ENCODE results near the gene RNF115.
"Not testable (repeated sequence)": the region's sequence is repeated elsewhere in the genome, so short reads cannot be mapped to it uniquely, and the experiment has no call there.

The RNF115 gene

DNA sequence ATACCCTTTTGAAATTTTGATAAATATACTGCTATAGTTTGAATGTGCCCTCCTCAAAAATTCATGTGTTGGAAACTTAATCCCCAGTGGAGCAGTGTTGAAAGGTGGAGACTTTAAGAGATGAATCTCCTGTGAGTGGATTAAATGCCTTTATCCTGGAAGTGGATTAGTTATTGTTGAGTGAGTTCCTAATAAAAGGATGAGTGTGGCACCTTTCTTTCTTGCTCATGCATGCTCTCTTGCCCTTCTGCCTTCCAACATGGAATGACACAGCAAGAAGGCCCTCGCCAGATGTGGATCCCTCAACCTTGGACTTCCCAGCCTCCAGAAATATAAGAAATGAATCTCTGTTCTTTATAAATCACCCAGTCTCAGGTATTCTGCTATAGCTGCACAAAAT, 52.8 kb downstream of the RNF115 start:
- no peak for DNase-seq

DNA sequence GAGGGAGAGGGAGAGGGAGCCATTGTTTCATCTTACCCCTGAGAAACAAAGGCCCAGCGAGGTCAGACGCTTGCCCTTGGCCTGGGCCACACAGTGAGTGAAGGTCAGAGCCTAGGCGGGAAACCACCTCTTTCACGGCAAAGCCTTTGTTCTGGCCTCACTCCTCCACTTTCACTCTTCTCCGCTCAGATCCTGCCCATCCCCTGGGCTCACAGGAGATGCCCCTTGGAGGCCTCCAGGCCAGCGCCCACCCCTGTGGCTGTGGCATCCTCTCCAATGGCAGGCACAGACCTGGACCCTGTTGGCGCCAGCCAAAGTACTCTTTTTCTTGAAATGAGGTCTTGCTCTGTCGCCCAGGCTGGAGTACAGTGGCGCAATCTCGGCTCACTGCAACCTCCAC, 55.9 kb downstream of the RNF115 start:
- DNase-seq: not testable (repeated sequence)

DNA sequence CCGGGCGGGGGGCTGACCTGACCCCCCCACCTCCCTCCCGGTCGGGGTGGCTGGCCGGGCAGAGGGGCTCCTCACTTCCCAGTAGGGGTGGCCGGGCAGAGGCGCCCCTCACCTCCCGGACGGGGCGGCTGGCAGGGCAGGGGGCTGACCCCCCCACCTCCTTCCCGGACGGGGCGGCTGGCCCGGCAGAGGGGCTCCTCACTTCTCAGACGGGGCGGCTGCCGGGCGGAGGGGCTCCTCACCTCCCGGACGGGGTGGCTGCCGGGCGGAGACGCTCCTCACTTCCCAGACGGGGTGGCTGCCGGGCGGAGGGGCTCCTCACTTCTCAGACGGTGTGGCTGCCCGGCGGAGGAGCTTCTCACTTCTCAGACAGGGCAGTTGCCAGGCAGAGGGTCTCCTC, 57.0 kb downstream of the RNF115 start:
- not testable (repeated sequence) for DNase-seq

DNA sequence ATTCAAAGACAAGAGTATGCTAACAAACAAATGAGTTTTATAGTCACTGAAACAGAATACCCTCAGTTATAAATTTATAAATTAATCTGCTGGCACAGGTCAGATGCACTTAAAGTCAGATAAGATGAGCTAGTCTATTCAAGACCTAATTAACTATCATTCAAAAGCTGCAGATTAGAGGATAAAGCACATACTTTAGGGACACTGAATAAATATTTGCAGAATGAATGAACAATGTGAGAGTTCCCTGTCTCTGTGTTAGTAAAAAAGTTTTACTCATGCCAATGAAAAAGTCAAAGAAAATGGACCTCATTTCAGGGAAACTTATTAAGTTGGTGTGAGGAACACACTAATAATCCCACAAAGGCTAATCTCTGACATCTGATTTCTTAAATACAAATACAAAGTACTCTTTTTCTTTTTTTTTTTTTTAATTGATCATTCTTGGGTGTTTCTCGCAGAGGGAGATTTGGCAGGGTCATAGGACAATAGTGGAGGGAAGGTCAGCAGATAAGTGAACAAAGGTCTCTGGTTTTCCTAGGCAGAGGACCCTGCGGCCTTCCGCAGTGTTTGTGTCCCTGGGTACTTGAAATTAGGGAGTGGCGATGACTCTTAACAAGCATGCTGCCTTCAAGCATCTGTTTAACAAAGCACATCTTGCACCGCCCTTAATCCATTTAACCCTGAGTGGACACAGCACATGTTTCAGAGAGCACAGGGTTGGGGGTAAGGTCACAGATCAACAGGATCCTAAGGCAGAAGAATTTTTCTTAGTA, 58.1 kb downstream of the RNF115 start:
- DNase-seq: not testable (repeated sequence)

DNA sequence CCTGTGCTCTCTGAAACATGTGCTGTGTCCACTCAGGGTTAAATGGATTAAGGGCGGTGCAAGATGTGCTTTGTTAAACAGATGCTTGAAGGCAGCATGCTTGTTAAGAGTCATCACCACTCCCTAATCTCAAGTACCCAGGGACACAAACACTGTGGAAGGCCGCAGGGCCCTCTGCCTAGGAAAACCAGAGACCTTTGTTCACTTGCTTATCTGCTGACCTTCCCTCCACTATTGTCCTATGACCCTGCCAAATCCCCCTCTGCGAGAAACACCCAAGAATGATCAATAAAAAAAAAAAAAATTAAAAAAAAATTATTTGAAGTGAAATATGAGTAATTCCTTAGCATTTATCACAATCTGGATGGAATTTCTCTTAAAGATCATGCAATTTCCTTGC, 58.8 kb downstream of the RNF115 start:
- DNase-seq: not testable (repeated sequence)

DNA sequence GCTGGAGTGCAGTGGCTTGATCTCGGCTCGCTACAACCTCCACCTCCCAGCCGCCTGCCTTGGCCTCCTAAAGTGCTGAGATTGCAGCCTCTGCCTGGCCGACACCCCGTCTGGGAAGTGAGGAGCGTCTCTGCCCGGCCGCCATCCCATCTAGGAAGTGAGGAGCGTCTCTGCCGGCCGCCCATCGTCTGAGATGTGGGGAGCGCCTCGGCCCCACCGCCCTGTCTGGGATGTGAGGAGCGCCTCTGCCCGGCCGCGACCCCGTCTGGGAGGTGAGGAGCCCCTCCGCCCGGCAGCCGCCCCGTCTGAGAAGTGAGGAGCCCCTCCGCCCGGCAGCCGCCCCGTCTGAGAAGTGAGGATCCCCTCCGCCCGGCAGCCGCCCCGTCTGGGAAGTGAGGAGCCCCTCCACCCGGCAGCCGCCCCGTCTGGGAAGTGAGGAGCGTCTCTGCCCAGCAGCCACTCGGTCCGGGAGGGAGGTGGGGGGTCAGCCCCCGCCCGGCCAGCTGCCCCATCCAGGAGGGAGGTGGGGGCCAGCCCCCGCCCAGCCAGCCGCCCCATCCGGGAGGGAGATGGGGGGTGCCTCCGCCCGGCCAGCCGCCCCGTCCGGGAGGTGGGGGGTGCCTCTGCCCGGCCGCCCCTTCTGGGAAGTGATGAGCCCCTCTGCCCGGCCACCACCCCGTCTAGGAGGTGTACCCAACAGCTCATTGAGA, 59.5 kb downstream of the RNF115 start:
- not testable (repeated sequence) for DNase-seq

DNA sequence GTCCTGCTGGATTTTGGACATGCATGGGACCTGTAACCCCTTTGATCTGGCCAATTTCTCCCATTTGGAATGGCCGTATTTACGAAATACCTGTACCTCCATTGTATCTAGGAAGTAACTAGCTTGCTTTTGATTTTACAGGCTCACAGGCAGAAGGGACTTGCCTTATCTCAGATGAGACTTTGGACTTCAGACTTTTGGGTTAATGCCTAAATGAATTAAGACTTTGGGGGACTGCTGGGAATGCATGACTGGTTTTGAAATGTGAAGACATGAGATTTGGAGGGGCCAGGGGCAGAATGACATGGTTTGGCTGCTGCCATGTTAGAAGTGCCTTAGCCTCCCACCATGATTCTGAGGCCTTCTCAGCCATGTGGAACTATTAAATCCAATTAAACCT, 61.9 kb downstream of the RNF115 start:
- DNase-seq: not testable (repeated sequence)

DNA sequence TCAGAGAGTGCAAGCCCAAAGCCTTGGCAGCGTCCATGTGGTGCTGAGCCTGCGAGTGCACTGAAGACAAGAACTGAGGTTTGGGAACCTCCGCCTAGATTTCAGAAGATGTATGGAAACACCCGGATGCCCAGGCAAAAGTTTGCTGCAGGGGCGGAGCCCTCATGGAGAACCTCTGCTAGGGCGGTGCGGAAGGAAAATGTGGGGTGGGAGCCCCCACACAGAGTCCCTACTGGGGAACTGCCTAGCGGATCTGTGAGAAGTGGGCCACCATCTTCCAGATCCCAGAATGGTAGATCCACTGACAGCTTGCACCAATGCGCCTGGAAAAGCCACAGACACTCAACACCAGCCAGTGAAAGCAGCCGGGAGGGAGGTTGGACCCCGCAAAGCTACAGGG, 62.4 kb downstream of the RNF115 start:
- not testable (repeated sequence) for DNase-seq

DNA sequence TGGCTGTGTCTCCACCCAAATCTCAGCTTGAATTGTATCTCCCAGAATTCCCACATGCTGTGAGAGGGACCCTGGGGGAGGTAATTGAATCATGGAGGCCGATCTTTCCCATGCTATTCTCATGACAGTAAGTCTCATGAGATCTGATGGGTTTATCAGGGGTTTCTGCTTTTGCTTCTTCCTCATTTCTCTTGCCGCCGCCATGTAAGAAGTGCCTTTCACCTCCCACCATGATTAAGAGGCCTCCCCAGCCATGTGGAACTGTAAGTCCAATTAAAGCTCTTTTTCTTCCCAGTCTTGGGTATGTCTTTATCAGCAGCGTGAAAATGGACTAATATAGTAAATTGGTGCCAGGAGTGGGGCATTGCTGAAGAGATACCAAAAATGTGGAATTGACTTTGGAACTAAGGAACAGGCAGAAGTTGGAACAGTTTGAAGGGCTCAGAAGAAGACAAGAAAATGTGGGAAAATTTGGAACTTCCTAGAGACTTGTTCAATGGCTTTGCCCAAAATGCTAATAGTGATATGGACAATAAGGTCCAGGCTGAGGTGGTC, 63.4 kb downstream of the RNF115 start:
- not testable (repeated sequence) for DNase-seq

DNA sequence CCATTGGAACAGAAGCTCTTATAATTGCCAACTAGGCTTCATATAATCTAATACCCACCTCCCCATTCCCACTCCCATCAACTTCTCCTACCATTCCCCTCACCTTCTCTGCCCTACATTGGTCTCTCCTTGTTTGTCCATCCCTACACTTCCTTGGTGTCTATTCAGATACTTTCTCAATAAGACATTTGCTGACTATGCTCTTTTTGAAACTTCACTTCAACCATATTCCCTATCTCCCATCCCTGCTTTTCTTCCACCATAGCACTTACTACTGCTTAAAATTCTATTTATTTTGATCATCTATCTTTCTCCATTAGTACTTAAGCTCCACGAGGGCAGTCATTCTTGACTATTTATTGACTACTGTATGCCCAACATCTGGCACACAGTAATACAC, 64.2 kb downstream of the RNF115 start:
- DNase-seq: no peak

DNA sequence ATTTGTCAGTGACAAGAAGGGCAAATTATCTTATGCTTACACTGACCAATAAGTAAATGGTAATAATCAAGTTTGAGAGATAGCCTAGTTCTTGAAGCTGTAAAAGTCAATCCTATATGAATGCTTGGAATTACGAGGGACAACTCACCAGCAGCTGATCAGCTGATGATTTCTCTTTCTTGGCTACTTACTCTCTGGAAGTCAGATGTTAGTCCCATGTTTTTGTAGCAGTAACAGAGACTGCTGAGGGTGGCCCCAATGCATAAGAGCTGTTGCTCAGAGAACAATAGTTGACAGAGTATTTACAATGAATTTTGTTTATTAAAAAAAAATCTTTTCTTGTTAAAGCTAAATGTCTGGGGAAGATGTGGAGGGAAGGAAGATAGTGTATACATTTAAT, 65.3 kb downstream of the RNF115 start:
- DNase-seq: no peak

DNA sequence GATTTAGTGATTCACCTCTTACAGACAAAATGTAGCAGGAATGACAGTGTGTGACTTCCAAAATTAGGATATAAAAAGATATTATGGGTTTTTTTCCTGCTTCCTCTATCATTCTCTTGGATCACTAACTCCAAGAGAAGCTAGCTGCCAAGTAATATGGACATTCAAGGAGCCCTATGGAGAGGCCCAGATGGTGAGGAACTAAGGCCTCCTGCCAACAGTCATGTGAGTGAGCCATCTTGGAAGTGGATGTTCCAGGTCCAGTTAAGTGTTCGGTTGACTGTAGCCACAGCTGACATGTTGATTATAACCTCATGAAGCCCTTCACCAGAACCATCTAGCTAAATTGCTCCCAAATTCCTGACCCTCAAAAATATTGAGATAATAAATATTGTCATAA, 65.8 kb downstream of the RNF115 start:
- no peak for DNase-seq

DNA sequence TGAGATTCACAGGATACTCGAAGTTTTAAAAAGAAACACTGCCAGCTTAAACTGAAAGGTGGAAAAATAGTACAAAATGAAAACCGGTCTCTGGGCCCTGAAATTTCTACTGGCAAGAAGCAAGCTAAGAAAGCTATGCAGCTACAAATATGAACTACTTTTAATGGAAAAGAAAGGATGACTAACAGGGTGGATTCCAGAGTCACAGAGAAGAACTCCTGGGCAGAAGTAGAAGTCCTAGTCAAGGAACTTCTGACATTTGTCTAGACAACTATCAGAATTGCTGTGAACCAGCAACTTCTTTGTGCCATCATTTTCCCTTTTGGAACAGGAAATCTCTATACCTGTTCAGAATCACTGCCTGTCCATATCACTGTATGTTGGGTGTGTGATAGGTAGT, 66.5 kb downstream of the RNF115 start:
- DNase-seq: no peak

DNA sequence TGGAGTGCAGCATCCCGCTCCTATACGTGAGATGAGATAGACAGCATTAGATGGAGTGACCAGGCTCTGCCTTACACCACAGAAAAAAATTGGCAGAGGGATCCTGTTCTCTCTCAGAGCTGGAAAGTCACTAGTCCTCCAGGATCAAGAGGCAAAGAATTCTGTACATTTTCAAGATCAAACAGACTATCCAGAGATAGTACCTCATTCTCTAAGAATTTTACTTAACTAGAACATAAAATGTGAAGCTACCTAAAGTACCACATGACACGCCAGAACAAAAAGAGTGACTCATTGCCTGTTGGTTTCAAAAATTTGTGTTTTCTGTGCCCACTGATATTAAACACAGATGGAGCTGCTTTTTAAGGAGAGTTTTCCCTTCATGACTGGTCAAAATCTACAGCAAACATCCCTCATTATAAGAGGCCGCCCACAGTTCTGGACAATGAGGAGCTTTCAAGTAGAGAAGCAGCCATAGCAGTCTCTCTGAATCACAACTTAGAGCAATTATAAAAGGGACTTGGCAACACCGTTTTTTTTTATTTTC, 72.3 kb downstream of the RNF115 start:
- no peak for DNase-seq

DNA sequence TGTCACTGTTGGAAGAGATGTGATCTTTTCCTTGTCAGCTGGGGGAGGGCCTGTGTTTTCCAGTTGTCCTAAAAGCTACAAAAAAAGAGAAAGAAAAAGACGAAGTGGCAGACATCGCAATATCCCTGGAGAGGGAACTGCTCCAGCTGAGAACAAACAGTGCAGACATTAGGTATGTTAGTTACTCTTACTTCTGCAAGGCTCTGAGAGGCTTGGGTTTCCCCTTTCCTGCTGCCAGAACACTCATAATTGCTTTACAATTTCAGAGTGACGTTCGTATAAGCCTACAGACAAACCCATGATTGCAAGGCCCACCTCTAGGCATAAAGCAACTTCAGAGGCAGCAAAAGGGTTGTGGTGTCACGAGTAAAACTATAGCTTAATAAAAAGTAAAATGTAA, 73.5 kb downstream of the RNF115 start:
- no peak for DNase-seq

DNA sequence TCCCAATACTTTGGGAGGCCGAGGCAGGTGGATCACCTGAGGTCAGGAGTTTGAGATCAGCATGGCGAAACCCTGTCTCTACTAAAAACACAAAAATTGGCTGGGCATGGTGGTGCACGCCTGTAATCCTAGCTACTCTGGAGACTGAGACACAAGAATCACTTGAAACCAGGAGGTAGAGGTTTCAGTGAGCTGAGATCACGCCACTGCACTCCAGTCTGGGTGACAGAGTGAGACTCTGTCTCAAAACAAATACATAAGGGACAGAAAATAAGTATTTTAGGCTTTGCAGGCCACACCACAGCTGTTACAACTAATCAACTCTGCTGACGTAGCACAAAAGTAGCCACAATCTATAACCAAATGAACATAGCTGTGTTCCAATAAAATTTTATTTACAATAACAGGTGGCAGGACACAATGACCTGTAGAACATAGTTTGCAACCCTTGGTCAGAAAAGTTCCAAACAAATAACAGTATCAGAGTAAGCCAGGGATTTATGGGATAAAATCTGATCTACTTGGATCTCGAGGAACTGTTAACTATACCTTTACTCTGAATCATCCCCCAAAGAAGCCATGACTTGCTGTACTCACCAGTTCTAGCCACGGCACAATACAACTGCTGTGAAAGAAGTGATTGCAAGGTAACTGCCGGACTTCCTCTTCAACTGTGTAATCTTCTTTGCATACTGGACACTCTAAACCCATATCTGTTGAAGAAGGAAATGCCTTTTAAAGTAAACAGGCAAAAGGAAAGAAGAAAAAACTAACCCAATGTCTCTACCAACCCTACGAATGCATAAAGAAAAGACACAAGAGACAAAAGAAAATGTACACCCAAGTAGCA, 76.3 kb downstream of the RNF115 start:
- DNase-seq: no peak

DNA sequence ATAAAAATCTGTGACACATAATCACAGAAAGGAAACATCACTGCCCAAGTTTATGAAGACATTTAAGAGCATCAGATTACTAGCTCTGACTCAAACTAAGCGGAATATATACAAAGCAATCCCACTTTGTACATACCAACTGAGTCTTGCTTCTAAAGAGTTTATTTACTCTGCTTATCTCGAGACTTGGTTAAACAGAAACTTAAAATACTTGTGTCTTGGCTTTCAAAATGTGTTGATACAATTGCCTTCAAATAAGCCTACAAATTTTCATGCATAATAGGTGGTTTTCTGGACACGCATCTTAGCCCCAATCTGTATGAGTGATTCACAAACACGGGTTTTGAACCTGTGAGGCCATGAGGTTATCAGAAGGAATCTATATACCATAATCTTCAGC, 83.6 kb downstream of the RNF115 start:
- DNase-seq: no peak

DNA sequence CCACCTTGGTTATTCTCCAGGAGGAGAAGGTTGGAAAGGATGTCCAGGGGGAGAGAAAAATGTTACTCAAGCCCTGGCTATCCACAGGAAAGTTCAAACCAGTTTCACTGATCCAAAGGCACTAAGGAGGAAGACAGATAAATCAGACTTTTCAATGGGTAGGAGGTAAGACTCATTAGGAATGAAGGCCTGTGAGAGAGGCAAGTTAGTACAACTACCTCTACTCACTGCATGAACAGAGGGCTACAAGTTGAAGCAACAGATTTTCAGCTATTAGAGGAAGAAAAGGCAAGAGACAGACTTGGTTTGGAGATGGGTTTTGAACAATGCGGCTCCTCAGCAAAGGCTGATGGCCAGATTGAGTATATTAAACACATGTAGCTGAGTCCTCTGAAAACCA, 87.7 kb downstream of the RNF115 start:
- DNase-seq: no peak

DNA sequence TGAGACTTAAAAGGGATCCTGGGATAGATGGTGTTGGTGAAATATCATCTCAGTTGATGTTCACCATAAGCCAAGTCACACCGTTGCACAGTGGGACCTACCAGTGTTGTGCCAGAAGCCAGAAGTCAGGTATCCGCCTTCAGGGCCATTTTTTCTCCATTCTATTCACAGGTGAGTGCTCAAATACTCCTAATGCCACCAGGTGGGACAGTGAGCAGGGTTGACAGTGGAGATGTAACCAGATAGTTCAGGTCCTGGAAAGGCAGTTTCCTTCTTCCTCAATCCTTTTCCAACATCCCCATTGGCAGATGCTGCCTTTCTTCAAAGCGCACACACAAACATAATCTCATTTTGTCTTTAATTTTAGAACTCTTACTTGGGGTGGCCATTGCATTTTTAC, 93.0 kb downstream of the RNF115 start:
- no peak for DNase-seq

DNA sequence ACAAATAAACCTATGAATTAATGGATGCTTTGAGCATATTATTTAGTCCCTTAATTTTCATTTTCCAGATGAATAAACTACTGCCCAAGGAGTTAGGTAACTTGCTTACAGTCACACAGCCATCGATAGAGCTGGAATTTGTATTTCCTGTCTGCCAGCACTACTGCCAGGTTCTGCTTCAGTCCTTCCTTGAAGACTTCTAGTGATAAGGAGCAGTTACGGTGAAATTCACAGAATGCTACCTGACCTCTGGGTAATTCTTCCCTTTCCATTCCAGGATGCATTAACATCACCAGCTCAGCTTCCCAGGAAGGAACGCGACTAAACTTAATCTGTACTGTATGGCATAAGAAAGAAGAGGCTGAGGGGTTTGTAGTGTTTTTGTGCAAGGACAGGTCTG, 93.4 kb downstream of the RNF115 start:
- no peak for DNase-seq

DNA sequence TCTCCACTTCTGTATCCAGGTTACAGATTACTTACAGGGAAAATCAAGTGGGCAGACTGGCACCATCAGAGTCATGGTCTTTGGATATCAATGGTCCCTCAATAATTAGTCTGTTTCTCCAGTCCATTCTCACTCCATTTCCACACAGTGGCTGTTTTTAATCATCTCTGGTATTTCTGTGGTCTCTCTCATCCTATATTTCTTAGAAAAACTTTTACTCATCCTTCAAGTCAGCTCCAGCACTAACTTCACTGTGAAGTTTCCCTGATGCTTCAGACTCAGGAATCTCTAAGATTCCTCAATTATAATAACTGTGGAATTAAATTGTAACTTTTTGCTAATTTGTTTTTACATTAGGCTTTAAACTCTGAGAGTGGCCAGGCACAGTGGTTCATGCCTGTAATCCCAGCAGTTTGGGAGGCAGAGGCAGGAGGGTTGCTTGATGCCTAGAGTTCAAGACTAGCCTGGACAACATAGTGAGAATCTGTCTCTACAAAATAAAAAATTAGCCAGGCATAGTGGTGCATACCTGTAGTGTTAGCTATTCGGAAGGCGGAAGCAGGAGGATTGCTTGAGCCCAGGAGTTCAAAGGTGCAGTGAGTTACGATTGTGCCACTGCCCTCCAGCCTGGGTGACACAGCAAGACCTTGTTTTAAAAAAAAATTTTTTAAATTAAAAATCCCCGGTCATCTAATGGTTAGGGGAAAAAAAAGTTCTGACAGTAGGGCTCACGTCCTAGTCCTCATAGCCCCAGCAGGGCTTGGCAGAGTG, 94.0 kb downstream of the RNF115 start:
- DNase-seq: no peak

DNA sequence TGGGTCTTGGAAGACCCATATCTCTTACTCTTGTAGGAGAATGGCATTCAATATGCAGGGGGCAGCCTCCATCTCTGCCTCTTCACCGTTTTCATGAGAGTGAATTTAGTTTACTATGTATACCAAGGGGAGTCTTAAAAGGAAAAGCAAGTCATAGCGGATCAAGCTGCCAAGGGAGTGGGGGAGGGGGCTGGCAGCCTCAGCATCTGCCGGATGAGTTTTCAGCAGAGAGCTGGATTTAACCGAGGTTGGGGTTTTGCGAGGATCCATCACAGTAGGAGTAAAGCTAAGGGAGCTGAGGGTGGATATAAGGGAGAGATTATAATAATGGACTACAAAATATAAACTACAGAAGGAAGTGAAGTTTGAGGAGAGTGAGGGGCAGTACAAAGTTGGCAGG, 94.7 kb downstream of the RNF115 start:
- no peak for DNase-seq
